ENCODE results near the gene HCK. TPM values are rescaled to one million over a fixed set of nuclear protein-coding genes. Genes with fewer than 3 reads are reported as not detected.

The HCK gene
- total and polyA plus RNA-seq, 8 donors = 0.42 to 12.9 (median 2.2) TPM

GRCh38 chr20:32059189-32059588, 7.1 kb downstream of the HCK start:
- Histone ChIP-seq H3K27me3 (peaks cover 0 to 8% (median 0%) of the 10 kb centered on the region in 4 donors), H3K4me3 (no peak overlapping the region), H3K36me3 (no peaks in the 10 kb centered on the region), H3K27ac (no peak overlapping the region), H3K9me3 (no peaks in the 10 kb centered on the region), H3K4me1 (no peaks in the 10 kb centered on the region)
- 75 to 81% methylated on average over 1 of the region's 1 CpG for WGBS, 2 donors
- FAIRE-seq (no peak), DNase-seq (no peak), ATAC-seq (no peak)
- intact Hi-C loops (cut with DNase I) = no loop called here
- no peak for TF ChIP-seq CTCF (IDR thresholded peaks at IDR 0.05)

- FAIRE-seq = no peak
- intact Hi-C loops (cut with DNase I) = no loop called here
- peak in 2 of 4 donors; percentile 80 to 84 for ATAC-seq
Observed at GRCh38 chr20:32062776-32063170, 10.7 kb downstream of the HCK start.

GRCh38 chr20:32063695-32064094, 11.7 kb downstream of the HCK start:
- Histone ChIP-seq H3K36me3 (no peaks in the 10 kb centered on the region), H3K4me3 (no peak overlapping the region), H3K27me3 (no peaks in the 10 kb centered on the region), H3K4me1 (no peaks in the 10 kb centered on the region), H3K27ac (peak overlapping the region in 2 of 4 donors; percentile 18 to 19), H3K9me3 (no peaks in the 10 kb centered on the region)
- TF ChIP-seq CTCF (IDR thresholded peaks at IDR 0.05) = no peak
- no peak for DNase-seq
- 59 to 63% methylated on average over 2 to 4 of the region's 4 CpGs for WGBS, 2 donors
- no peak for FAIRE-seq
- ATAC-seq = peak in 2 of 4 donors; percentile 54 to 68
- intact Hi-C loops (cut with DNase I) = no loop called here

More at GRCh38 chr20:32062776-32063170, 10.7 kb downstream of the HCK start:
- peak overlapping the region in 1 of 4 donors; percentile 18 for H3K27ac ChIP-seq
- H3K9me3 ChIP-seq = no peaks in the 10 kb centered on the region
- H3K4me1 ChIP-seq = no peaks in the 10 kb centered on the region
- DNase-seq = peak in 1 of 6 donors; percentile 60
- 39 to 60% methylated on average over 4 of the region's 4 CpGs for WGBS, 2 donors
- no peak for TF ChIP-seq CTCF (IDR thresholded peaks at IDR 0.05)
- H3K27me3 ChIP-seq = no peaks in the 10 kb centered on the region
- H3K4me3 ChIP-seq = no peak overlapping the region
- no peaks in the 10 kb centered on the region for H3K36me3 ChIP-seq

- peak in 1 of 4 donors; percentile 44 for ATAC-seq
- H3K36me3 ChIP-seq = no peaks in the 10 kb centered on the region
- no peak for FAIRE-seq
- H3K27me3 ChIP-seq = no peaks in the 10 kb centered on the region
- no peak overlapping the region for H3K4me3 ChIP-seq
- no peak for DNase-seq
- TF ChIP-seq CTCF (IDR thresholded peaks at IDR 0.05) = no peak
- WGBS, 2 donors = 60 to 70% methylated on average over 7 of the region's 7 CpGs
- no peaks in the 10 kb centered on the region for H3K4me1 ChIP-seq
- intact Hi-C loops (cut with DNase I) = no loop called here
- no peak overlapping the region for H3K27ac ChIP-seq
- H3K9me3 ChIP-seq = no peaks in the 10 kb centered on the region
Observed at GRCh38 chr20:32064667-32065066, 12.6 kb downstream of the HCK start.

GRCh38 chr20:32067234-32067821, 15.3 kb downstream of the HCK start:
- DNase-seq (no peak), FAIRE-seq (no peak), ATAC-seq (no peak)
- intact Hi-C loops (cut with DNase I) = no loop called here
- Histone ChIP-seq H3K36me3 (no peaks in the 10 kb centered on the region), H3K4me3 (no peak overlapping the region), H3K9me3 (no peaks in the 10 kb centered on the region), H3K4me1 (no peaks in the 10 kb centered on the region), H3K27ac (no peak overlapping the region), H3K27me3 (no peaks in the 10 kb centered on the region)
- WGBS, 2 donors = 55 to 65% methylated on average over 6 of the region's 6 CpGs
- no peak for TF ChIP-seq CTCF (IDR thresholded peaks at IDR 0.05)

Data from pancreas (tissue), 10 donors.